Esophagus muscularis mucosa (tissue), 4 donors: ENCODE measurements around the gene CCL7. TPM values are rescaled to one million over a fixed set of nuclear protein-coding genes. Genes with fewer than 3 reads are reported as not detected.

Experiments
- DNase-seq: peaks from one replicate; pipeline ENCODE4 v3.0.0-alpha.2; 2017; ENCODE audit errors: extremely low spot score
- H3K27ac ChIP-seq, 4 donors: fragments of 200-600 bp; sonication (generic); replicated peaks in 1 of 4; 1 replicate in 3 of 4; 2 replicates in 1 of 4; pipeline ENCODE4 v1.5.1; 2016 to 2019; ENCODE audit warnings: mild to moderate bottlenecking in 1 of 4
- H3K27me3 ChIP-seq, 4 donors: fragments of 200-600 bp; sonication (generic); one replicate each; pipeline versions ENCODE4 v1.5.1 to v1.6.0; 2016 to 2019
- H3K36me3 ChIP-seq, 4 donors: fragments of 200-600 bp; sonication (generic); one replicate each; pipeline ENCODE4 v1.5.1; 2016 to 2019
- H3K4me1 ChIP-seq, 4 donors: fragments of 200-600 bp; sonication (generic); one replicate each; pipeline ENCODE4 v1.5.1; 2016 to 2019
- H3K4me3 ChIP-seq, 4 donors: fragments of 200-600 bp; sonication (generic); 1 replicate in 2 of 4; 2 replicates in 2 of 4; pipeline ENCODE4 v1.5.1; 2016 to 2019; ENCODE audit warnings: mild to moderate bottlenecking in 4 of 4, moderate library complexity in 1 of 4
- H3K9me3 ChIP-seq, 4 donors: fragments of 200-600 bp; sonication (generic); 1 replicate in 3 of 4; 2 replicates in 1 of 4; pipeline ENCODE4 v1.5.1; 2016 to 2019
- CTCF ChIP-seq, 3 experiments: fragments of 200-600 bp in 2 of 3; fragments of 450-650 bp in 1 of 3; sonication (generic) in 2 of 3; IDR thresholded peaks; one replicate each; pipeline ENCODE4 v1.5.1; 2017 to 2019; ENCODE audit warnings: antibody characterized with exemption in 3 of 3, mild to moderate bottlenecking in 2 of 3, moderate library complexity in 1 of 3
- EP300 ChIP-seq: sonication (generic); formaldehyde crosslinking; IDR thresholded peaks from one replicate; pipeline ENCODE4 v1.6.1; 2017; ENCODE audit warnings: antibody characterized with exemption
- POLR2A ChIP-seq: fragments of 450-650 bp; IDR thresholded peaks from one replicate; pipeline ENCODE4 v1.6.1; 2017; ENCODE audit warnings: antibody characterized with exemption, moderate library complexity, mild to moderate bottlenecking, low read depth
- POLR2AphosphoS5 ChIP-seq, 2 donors: sonication (generic); formaldehyde crosslinking; IDR thresholded peaks; one replicate each; pipeline ENCODE4 v1.6.1; 2017; ENCODE audit warnings: antibody characterized with exemption in 2 of 2
- WGBS: methylation state at CpG from one replicate; pipeline ENCODE4 v1.1.5; 2018; 5-methylcytosine and 5-hydroxymethylcytosine counted together
- intact Hi-C: fragments of 100-400 bp; cut with DNase I; formaldehyde crosslinking; loops from one replicate; pipeline ENCODE4 v1.15.1; 2023
- total RNA-seq, 4 donors: library from RNA; depleted of rRNA; stranded (reverse); fragments of >200 nt; gene quantifications; one replicate each; pipeline versions ENCODE4 v1.1.0 to v1.2.1, GENCODE V29; 2016

CCL7 gene
- total RNA-seq, 4 donors from 2014 or later: 0.83 TPM; not detected in 3

- H3K36me3 ChIP-seq: no peaks in the 10 kb centered on the region
- intact Hi-C loops: no loop called here
- TF ChIP-seq POLR2AphosphoS5 (IDR thresholded peaks at IDR 0.05): no peak
- no peak for TF ChIP-seq POLR2A
- no peak for TF ChIP-seq CTCF (IDR thresholded peaks at IDR 0.05)
- TF ChIP-seq EP300: no peak
- no peaks in the 10 kb centered on the region for H3K27me3 ChIP-seq
- WGBS: 71% methylated on average over 6 of the region's 6 CpGs
- peaks cover 57 to 79% (median 66%) of the 10 kb centered on the region in 4 donors for H3K4me1 ChIP-seq
- DNase-seq: no peak
- no peak overlapping the region for H3K4me3 ChIP-seq
- H3K27ac ChIP-seq: peak overlapping the region in 1 of 4 donors; percentile 5
- no peaks in the 10 kb centered on the region for H3K9me3 ChIP-seq
These were observed 24.6 kb upstream of the CCL7 start for GRCh38 chr17:34245351-34245905.

GRCh38 chr17:34246446-34246845, 23.6 kb upstream of the CCL7 start:
- H3K27ac ChIP-seq: peak overlapping the region in 1 of 4 donors; percentile 11

GRCh38 chr17:34246881-34247280, 23.1 kb upstream of the CCL7 start:
- no peak overlapping the region for H3K27ac ChIP-seq
- 86% methylated on average over 3 of the region's 3 CpGs for WGBS
- H3K4me3 ChIP-seq: no peak overlapping the region
- intact Hi-C loops: no loop called here
- DNase-seq: no peak
- no peaks in the 10 kb centered on the region for H3K9me3 ChIP-seq
- TF ChIP-seq POLR2AphosphoS5 (IDR thresholded peaks at IDR 0.05): no peak
- no peak for TF ChIP-seq CTCF (IDR thresholded peaks at IDR 0.05)
- no peak for TF ChIP-seq POLR2A
- no peak for TF ChIP-seq EP300
- H3K36me3 ChIP-seq: no peaks in the 10 kb centered on the region
- no peaks in the 10 kb centered on the region for H3K27me3 ChIP-seq
- peaks cover 58 to 79% (median 66%) of the 10 kb centered on the region in 4 donors for H3K4me1 ChIP-seq

More at GRCh38 chr17:34246446-34246845, 23.6 kb upstream of the CCL7 start:
- no peak overlapping the region for H3K4me3 ChIP-seq
- 87% methylated on average over 1 of the region's 1 CpG for WGBS
- no peaks in the 10 kb centered on the region for H3K9me3 ChIP-seq
- peaks cover 58 to 79% (median 66%) of the 10 kb centered on the region in 4 donors for H3K4me1 ChIP-seq
- TF ChIP-seq EP300: no peak
- no peak for TF ChIP-seq POLR2AphosphoS5 (IDR thresholded peaks at IDR 0.05)
- TF ChIP-seq POLR2A: no peak
- TF ChIP-seq CTCF (IDR thresholded peaks at IDR 0.05): no peak
- peak; percentile 75 for DNase-seq
- intact Hi-C loops: no loop called here
- H3K27me3 ChIP-seq: no peaks in the 10 kb centered on the region
- no peaks in the 10 kb centered on the region for H3K36me3 ChIP-seq

GRCh38 chr17:34248511-34249024, 21.5 kb upstream of the CCL7 start:
- H3K4me3 ChIP-seq: no peak overlapping the region
- no peak for DNase-seq
- peak overlapping the region; percentile 84 to 85 (median 84) for H3K27ac ChIP-seq
- peaks cover 61 to 79% (median 68%) of the 10 kb centered on the region in 4 donors for H3K4me1 ChIP-seq
- 41% methylated on average over 6 of the region's 6 CpGs for WGBS
- no peaks in the 10 kb centered on the region for H3K27me3 ChIP-seq
- intact Hi-C loops: no loop called here
- TF ChIP-seq EP300 (no peak), POLR2AphosphoS5 (IDR thresholded peaks at IDR 0.05) (peak in 1 of 2 donors; percentile 52)
- no peaks in the 10 kb centered on the region for H3K36me3 ChIP-seq
- H3K9me3 ChIP-seq: no peaks in the 10 kb centered on the region

GRCh38 chr17:34249061-34249460, 21.0 kb upstream of the CCL7 start:
- peak overlapping the region; percentile 84 to 85 (median 84) for H3K27ac ChIP-seq
- intact Hi-C loops: no loop called here
- H3K36me3 ChIP-seq: no peaks in the 10 kb centered on the region
- 83% methylated on average over 1 of the region's 1 CpG for WGBS
- H3K4me3 ChIP-seq: no peak overlapping the region
- H3K4me1 ChIP-seq: peaks cover 66 to 79% (median 69%) of the 10 kb centered on the region in 4 donors
- no peaks in the 10 kb centered on the region for H3K27me3 ChIP-seq
- no peak for TF ChIP-seq POLR2AphosphoS5 (IDR thresholded peaks at IDR 0.05)
- no peak for TF ChIP-seq CTCF (IDR thresholded peaks at IDR 0.05)
- no peak for TF ChIP-seq POLR2A
- no peak for TF ChIP-seq EP300
- H3K9me3 ChIP-seq: no peaks in the 10 kb centered on the region
- no peak for DNase-seq
